ENCODE data around the gene MTR.

Gene MTR

DNA sequence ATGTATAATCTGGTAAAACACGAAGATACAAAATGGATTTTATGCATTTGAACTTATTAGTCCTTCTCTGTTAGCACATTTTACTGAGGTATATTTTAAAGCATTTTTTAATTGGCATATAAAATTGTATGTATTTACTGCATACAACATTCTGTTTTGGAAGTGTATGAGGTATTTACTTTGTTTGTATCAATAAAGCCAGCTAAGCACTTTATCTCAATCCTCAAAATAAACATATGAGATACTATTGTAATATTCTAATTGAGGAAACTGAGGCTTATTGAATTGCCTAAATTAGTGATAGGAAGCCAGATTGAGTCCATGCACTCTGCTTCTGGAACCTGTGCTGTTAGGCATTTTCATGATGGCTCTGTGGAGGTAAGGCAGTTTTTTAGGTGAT lies 65.6 kb downstream of the MTR start:
- TF ChIP-seq, protein P1, sequence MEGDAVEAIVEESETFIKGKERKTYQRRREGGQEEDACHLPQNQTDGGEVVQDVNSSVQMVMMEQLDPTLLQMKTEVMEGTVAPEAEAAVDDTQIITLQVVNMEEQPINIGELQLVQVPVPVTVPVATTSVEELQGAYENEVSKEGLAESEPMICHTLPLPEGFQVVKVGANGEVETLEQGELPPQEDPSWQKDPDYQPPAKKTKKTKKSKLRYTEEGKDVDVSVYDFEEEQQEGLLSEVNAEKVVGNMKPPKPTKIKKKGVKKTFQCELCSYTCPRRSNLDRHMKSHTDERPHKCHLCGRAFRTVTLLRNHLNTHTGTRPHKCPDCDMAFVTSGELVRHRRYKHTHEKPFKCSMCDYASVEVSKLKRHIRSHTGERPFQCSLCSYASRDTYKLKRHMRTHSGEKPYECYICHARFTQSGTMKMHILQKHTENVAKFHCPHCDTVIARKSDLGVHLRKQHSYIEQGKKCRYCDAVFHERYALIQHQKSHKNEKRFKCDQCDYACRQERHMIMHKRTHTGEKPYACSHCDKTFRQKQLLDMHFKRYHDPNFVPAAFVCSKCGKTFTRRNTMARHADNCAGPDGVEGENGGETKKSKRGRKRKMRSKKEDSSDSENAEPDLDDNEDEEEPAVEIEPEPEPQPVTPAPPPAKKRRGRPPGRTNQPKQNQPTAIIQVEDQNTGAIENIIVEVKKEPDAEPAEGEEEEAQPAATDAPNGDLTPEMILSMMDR (IDR thresholded peaks at IDR 0.05; ENCODE audit: insufficient read depth, missing control alignments): no peak
- DNase-seq (ENCODE audit: insufficient read length, low spot score) (no peak), FAIRE-seq (no peak)

DNA sequence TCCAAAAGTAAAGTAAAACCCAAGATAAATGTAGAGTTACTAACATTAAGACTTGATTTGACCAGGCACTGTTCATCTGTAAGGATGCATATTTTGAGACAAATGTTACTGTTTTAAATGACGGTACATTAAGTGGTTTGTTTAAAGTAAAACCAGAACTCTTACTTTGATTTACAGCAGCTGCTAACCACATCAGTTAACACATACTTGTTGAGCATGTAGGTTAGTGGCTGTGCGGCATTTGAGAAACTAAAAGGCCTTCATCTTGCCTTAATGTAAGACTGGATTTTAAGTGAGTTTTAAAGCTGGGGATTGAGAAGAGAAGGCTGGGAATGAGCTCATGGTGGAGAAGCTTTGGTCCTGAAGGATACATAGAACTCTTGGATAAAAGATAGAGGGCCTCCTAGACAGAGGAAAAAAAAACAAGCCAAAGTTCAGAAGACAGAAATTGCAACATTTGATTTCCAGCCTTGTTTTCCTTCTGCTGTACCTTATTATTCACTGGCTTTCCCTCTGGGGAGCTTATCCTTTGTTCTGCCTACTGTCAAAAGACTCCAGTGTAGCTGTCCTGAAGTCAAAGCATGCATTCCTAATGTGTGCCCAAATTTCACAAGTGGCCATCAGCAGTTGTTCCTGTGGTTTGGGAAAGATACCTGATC lies 66.6 kb downstream of the MTR start:
- TF ChIP-seq, protein P1 (IDR thresholded peaks at IDR 0.05; ENCODE audit: insufficient read depth, missing control alignments): no peak
- DNase-seq (ENCODE audit: insufficient read length, low spot score) (no peak), FAIRE-seq (peak; percentile 32)

DNA sequence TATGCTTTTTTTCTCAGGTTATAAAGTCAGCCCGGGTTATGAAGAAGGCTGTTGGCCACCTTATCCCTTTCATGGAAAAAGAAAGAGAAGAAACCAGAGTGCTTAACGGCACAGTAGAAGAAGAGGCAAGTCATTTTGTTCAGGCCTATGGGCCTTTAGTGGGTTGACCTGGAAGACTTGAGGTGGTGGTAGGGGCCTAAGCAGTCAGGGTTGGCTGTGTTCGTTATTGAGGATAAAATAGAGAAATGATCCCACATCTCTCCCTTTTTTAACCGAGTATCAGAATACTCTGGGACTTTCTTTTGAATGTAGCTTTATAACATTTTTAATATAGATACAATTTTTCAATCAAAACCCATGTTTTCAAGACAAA lies 67.1 kb downstream of the MTR start:
- no peak for DNase-seq (ENCODE audit: insufficient read length, low spot score)

DNA sequence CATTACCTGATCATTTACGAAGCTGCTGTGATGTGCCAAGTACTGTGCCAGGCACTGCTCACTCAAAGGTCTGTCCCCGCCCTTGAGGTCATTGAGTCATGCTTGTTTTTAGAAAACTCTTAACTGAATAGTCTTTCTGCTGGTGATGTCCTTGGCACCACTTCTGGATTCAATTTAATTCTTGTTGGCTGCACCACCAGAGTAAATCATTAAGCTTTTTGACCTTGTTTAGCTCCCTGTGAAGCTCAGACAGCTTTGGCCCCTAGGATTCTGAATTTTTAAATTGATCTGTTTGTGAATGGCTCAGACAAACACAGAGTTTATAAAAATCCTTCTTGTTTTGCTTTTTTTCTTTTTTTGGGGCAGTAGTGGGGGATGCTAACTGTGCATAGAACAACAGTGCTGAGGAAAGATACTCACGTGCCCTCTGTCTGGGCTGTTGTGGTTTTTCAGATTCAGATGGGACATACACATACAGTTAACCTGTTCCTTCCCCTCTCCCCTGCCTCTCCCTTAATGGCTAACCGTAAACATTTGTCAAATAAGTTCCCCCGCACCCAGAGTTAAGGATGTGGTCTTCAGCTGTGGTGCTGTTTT lies 67.6 kb downstream of the MTR start:
- TF ChIP-seq, protein P1 (IDR thresholded peaks at IDR 0.05; ENCODE audit: insufficient read depth, missing control alignments): no peak
- FAIRE-seq (no peak), DNase-seq (ENCODE audit: insufficient read length, low spot score) (no peak)

More for the DNA sequence above, 67.1 kb downstream of the MTR start:
- TF ChIP-seq, protein P1 (IDR thresholded peaks at IDR 0.05; ENCODE audit: insufficient read depth, missing control alignments): no peak
- FAIRE-seq: no peak

DNA sequence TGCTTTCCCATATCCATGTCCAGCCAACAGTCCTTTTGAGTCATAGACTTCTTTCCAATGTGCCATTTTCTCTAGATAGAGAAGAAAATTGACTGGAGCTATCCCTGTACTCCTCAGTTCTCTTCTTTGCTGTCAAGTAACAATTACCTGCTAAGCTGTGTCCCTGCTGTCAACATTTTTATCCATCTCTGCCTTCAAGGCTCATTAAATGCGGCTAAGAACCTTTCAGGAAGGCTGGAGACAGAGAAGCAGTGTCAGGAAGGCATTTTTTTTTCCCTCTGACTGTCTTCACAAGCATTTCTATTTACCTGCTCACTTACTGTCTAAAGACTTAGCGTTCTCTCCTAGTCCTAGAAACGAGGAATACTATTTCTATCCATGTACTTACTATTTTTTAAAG lies 69.1 kb downstream of the MTR start:
- TF ChIP-seq, protein P1 (IDR thresholded peaks at IDR 0.05; ENCODE audit: insufficient read depth, missing control alignments): no peak
- DNase-seq (ENCODE audit: insufficient read length, low spot score) (no peak), FAIRE-seq (peak; percentile 77)

DNA sequence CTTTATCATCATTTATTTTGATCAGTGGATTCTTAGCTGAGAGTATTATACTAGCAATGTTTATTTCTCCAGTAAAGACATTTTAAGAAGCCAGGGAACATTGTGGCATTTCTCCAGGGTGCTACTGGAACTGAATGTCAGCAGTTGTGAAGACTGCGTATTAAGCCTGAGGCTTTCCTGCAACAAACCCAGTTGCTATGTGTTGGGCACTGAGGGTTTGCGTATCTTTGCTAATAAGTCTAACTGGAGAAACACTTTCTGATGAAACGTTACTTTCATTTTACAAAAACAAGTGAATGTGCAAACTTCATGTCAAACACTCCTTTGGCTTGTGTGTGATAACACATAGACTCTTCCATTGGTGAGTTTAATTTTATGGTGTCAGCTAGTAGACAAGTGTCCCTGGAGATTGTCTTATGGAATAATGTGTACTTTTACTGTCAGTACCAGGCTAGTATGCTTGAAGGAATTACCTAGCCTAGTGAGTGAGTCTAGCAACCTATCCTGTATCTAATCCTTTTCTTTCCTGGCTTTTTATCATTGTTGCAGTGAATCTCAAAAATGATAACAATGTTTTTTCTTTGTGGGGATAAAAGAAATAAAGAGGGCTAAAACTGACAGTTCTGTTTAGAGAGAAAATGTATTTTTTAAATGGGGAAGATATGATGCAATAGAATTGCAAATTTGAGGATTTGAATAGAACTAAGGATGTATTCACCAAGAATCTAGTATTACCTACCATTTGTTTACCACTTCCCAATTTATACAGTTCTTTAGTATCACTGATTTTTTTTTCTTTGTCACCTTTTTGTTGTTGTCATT lies 70.1 kb downstream of the MTR start:
- no peak for DNase-seq (ENCODE audit: insufficient read length, low spot score)
- peak; percentile 48 for FAIRE-seq
- TF ChIP-seq, protein P1 (IDR thresholded peaks at IDR 0.05; ENCODE audit: insufficient read depth, missing control alignments): no peak

DNA sequence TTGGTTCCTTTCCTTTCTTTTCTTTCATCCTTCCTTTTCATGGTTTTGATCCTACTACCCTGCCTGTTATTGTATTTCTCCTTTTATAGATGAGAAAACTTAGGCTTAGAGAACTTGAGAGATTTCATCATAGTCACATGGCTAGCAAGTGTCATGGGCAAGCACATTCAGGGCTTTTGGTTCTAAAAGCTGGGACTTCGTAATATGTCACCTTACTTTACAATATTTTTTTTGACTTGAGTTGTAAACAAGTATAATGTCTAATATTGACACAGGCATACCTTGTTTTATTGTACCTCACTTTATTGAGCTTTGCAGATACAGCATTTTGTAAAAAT lies 70.7 kb downstream of the MTR start:
- TF ChIP-seq, protein P1 (IDR thresholded peaks at IDR 0.05; ENCODE audit: insufficient read depth, missing control alignments): no peak

More for the DNA sequence above, 70.7 kb downstream of the MTR start:
- FAIRE-seq (no peak), DNase-seq (ENCODE audit: insufficient read length, low spot score) (no peak)

All from D721Med (cell line).